ENCODE measurements around the gene ZNF629. TPM values are rescaled to one million over a fixed set of nuclear protein-coding genes. Genes with fewer than 3 reads are reported as not detected.
A peak's percentile ranks its signal among the peaks of the same experiment; 100 is the strongest.
"Not testable (repeated sequence)": the region's sequence is repeated elsewhere in the genome, so short reads cannot be mapped to it uniquely, and the experiment has no call there.

ZNF629 gene
- total RNA-seq, 1 experiment from 2014 or later: 25.3 TPM

DNA sequence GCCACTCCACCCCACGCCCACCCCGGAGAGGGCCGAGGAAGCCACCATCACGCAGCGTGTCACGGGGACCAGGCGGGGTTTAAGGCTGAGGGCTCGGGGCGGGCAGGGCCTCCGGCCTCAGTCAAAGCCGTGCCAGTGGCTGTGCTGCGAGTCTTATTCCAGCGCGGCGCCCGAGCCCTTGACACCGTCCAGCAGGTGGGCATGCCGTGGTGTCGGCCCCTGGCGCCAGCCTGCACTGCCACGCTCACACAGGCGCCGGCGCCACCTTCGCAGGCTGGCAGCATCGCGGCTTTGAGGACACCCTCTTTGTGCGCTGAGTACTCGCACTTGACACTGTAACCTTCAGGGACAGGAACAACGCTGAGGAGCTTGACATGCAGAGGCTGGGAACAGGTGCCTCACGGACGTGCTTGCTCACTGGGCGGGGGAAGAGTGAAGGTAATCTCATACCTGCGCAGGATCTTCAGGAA is 34.0 kb upstream of the ZNF629 start:
- Histone ChIP-seq H3K9me3 (ENCODE audit: low read depth, low read length, poor library complexity, severe bottlenecking) (no peaks in the 10 kb centered on the region), H3K36me3 (ENCODE audit: insufficient read depth, low read length, poor library complexity, severe bottlenecking) (no peaks in the 10 kb centered on the region), H3K27me3 (replicated peaks; ENCODE audit: insufficient read depth, low read depth, low read length, poor library complexity) (no peaks in the 10 kb centered on the region), H3K4me1 (ENCODE audit: insufficient read depth, low read length, poor library complexity, severe bottlenecking) (no peaks in the 10 kb centered on the region), H3K4me3 (ENCODE audit: low read depth, low read length, poor library complexity, severe bottlenecking) (no peak overlapping the region), H3K27ac (ENCODE audit: low read depth, low read length, poor library complexity, severe bottlenecking) (no peak overlapping the region)
- TF ChIP-seq, protein P1, sequence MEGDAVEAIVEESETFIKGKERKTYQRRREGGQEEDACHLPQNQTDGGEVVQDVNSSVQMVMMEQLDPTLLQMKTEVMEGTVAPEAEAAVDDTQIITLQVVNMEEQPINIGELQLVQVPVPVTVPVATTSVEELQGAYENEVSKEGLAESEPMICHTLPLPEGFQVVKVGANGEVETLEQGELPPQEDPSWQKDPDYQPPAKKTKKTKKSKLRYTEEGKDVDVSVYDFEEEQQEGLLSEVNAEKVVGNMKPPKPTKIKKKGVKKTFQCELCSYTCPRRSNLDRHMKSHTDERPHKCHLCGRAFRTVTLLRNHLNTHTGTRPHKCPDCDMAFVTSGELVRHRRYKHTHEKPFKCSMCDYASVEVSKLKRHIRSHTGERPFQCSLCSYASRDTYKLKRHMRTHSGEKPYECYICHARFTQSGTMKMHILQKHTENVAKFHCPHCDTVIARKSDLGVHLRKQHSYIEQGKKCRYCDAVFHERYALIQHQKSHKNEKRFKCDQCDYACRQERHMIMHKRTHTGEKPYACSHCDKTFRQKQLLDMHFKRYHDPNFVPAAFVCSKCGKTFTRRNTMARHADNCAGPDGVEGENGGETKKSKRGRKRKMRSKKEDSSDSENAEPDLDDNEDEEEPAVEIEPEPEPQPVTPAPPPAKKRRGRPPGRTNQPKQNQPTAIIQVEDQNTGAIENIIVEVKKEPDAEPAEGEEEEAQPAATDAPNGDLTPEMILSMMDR (conservative IDR thresholded peaks at IDR 0.05; ENCODE audit: low read depth, low read length): no peak
- TF ChIP-seq EZH2 (IDR thresholded peaks at IDR 0.05; ENCODE audit: borderline replicate concordance, low read depth, low read length, poor library complexity, severe bottlenecking): no peak
- ChIA-PET POLR2A (ENCODE audit: low non-redundant PET) (no interaction called here), CTCF (no interaction called here)
- intact Hi-C loops (cut with micrococcal nuclease; ENCODE audit: unreplicated experiment): no loop called here
- no peak for DNase-seq (ENCODE audit: low spot score)
- BruUV-seq (replicated peaks): no TSS peak

DNA sequence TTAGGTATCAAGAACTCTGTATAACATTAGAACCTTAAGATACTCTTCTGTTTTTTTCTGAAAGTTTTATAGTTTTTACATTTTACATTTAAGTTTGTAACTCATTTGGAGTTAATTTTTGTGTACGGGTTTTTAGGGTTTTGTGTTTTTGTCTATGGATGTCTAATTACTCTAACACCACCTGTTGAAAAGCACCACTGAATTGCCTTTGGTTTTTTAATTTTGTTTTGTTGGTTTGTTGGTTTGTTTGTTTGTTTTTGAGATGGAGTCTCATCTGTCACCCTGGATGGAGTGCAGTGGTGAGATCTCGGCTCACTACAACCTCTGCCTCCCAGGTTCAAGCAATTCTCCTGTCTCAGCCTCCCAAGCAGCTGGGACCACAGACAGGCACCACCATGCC is 29.8 kb upstream of the ZNF629 start:
- TF ChIP-seq, protein P1 (conservative IDR thresholded peaks at IDR 0.05; ENCODE audit: low read depth, low read length): no peak
- no peak for TF ChIP-seq EZH2 (IDR thresholded peaks at IDR 0.05; ENCODE audit: borderline replicate concordance, low read depth, low read length, poor library complexity, severe bottlenecking)
- no peak for DNase-seq (ENCODE audit: low spot score)
- intact Hi-C loops (cut with micrococcal nuclease; ENCODE audit: unreplicated experiment): no loop called here
- H3K4me3 ChIP-seq (ENCODE audit: low read depth, low read length, poor library complexity, severe bottlenecking): no peak overlapping the region
- H3K27ac ChIP-seq (ENCODE audit: low read depth, low read length, poor library complexity, severe bottlenecking): no peak overlapping the region
- H3K36me3 ChIP-seq (ENCODE audit: insufficient read depth, low read length, poor library complexity, severe bottlenecking): no peaks in the 10 kb centered on the region
- peaks cover 5% of the 10 kb centered on the region for H3K4me1 ChIP-seq (ENCODE audit: insufficient read depth, low read length, poor library complexity, severe bottlenecking)
- H3K27me3 ChIP-seq (replicated peaks; ENCODE audit: insufficient read depth, low read depth, low read length, poor library complexity): no peaks in the 10 kb centered on the region
- ChIA-PET POLR2A (ENCODE audit: low non-redundant PET) (no interaction called here), CTCF (no interaction called here)
- BruUV-seq (replicated peaks): no TSS peak
- H3K9me3 ChIP-seq (ENCODE audit: low read depth, low read length, poor library complexity, severe bottlenecking): no peaks in the 10 kb centered on the region

- Histone ChIP-seq H3K27me3 (replicated peaks; ENCODE audit: insufficient read depth, low read depth, low read length, poor library complexity) (no peaks in the 10 kb centered on the region), H3K4me3 (ENCODE audit: low read depth, low read length, poor library complexity, severe bottlenecking) (peak overlapping the region; percentile 53), H3K9me3 (ENCODE audit: low read depth, low read length, poor library complexity, severe bottlenecking) (no peaks in the 10 kb centered on the region), H3K27ac (ENCODE audit: low read depth, low read length, poor library complexity, severe bottlenecking) (peak overlapping the region; percentile 64), H3K36me3 (ENCODE audit: insufficient read depth, low read length, poor library complexity, severe bottlenecking) (no peaks in the 10 kb centered on the region), H3K4me1 (ENCODE audit: insufficient read depth, low read length, poor library complexity, severe bottlenecking) (peaks cover 5% of the 10 kb centered on the region)
- CTCF ChIA-PET: interaction anchor here (1.2 to 1.9 kb wide), 3 partner anchors 9 to 304 kb away, joined by 3 to 19 read pairs (median 7); partner anchors contain the start of gene KAT8
- intact Hi-C loops (cut with micrococcal nuclease; ENCODE audit: unreplicated experiment): loop anchor here (2.0 kb wide), 1 partner anchor 61 kb away; no protein-coding TSS in a partner anchor
- POLR2A ChIA-PET (ENCODE audit: low non-redundant PET): interaction anchor here (0.6 kb wide), 1 partner anchor 8 kb away, joined by 3 read pairs; no protein-coding TSS in a partner anchor
- TF ChIP-seq EZH2 (IDR thresholded peaks at IDR 0.05; ENCODE audit: borderline replicate concordance, low read depth, low read length, poor library complexity, severe bottlenecking): no peak
- TF ChIP-seq, protein P1 (conservative IDR thresholded peaks at IDR 0.05; ENCODE audit: low read depth, low read length): no peak
- DNase-seq (ENCODE audit: low spot score): no peak
- BruUV-seq (replicated peaks): no TSS peak
These were observed 26.8 kb upstream of the ZNF629 start for GRCh38 chr16:30813821-30814189.

- H3K27ac ChIP-seq (ENCODE audit: low read depth, low read length, poor library complexity, severe bottlenecking); POLR2A ChIA-PET (ENCODE audit: low non-redundant PET); H3K4me1 ChIP-seq (ENCODE audit: insufficient read depth, low read length, poor library complexity, severe bottlenecking); H3K9me3 ChIP-seq (ENCODE audit: low read depth, low read length, poor library complexity, severe bottlenecking); CTCF ChIA-PET; H3K36me3 ChIP-seq (ENCODE audit: insufficient read depth, low read length, poor library complexity, severe bottlenecking); intact Hi-C loops (cut with micrococcal nuclease; ENCODE audit: unreplicated experiment); H3K4me3 ChIP-seq (ENCODE audit: low read depth, low read length, poor library complexity, severe bottlenecking); DNase-seq (ENCODE audit: low spot score); H3K27me3 ChIP-seq (replicated peaks; ENCODE audit: insufficient read depth, low read depth, low read length, poor library complexity); BruUV-seq (replicated peaks): not testable (repeated sequence)
These were observed 22.7 kb upstream of the ZNF629 start for GRCh38 chr16:30809675-30810074.

- BruUV-seq (replicated peaks); H3K4me3 ChIP-seq (ENCODE audit: low read depth, low read length, poor library complexity, severe bottlenecking); H3K27ac ChIP-seq (ENCODE audit: low read depth, low read length, poor library complexity, severe bottlenecking); DNase-seq (ENCODE audit: low spot score); POLR2A ChIA-PET (ENCODE audit: low non-redundant PET); H3K27me3 ChIP-seq (replicated peaks; ENCODE audit: insufficient read depth, low read depth, low read length, poor library complexity); H3K9me3 ChIP-seq (ENCODE audit: low read depth, low read length, poor library complexity, severe bottlenecking); H3K36me3 ChIP-seq (ENCODE audit: insufficient read depth, low read length, poor library complexity, severe bottlenecking); H3K4me1 ChIP-seq (ENCODE audit: insufficient read depth, low read length, poor library complexity, severe bottlenecking); intact Hi-C loops (cut with micrococcal nuclease; ENCODE audit: unreplicated experiment): not testable (repeated sequence)
- CTCF ChIA-PET: interaction anchor here (0.6 kb wide), 1 partner anchor 16 kb away, joined by 3 read pairs; no protein-coding TSS in a partner anchor
These were observed 22.0 kb upstream of the ZNF629 start for GRCh38 chr16:30808890-30809426.

All from A673 (cell line).